CD14-positive monocyte (primary cell): ENCODE results near the gene CANX. TPM values are rescaled to one million over a fixed set of nuclear protein-coding genes. Genes with fewer than 3 reads are reported as not detected.

Experiments
- DNase-seq, 3 donors: peaks; one replicate each; pipeline ENCODE4 v3.0.0-alpha.2; 2011 to 2022
- H2AFZ ChIP-seq: 2 replicates; pipeline ENCODE4 v1.6.0; 2012; ENCODE audit warnings: mild to moderate bottlenecking, low read depth, low read length, inconsistent platforms; ENCODE audit not compliant: insufficient read depth, poor library complexity, severe bottlenecking
- H3K27ac ChIP-seq, 2 donors: 1 replicate in 1 of 2; 2 replicates in 1 of 2; pipeline ENCODE4 v1.5.1; 2012 to 2013; ENCODE audit warnings: low read length in 2 of 2, control low read depth in 1 of 2, inconsistent platforms in 1 of 2, low read depth in 1 of 2, mild to moderate bottlenecking in 1 of 2
- H3K27me3 ChIP-seq, 2 donors: one replicate each; pipeline versions ENCODE4 v1.6.0 to v1.6.1; 2011 to 2013; ENCODE audit warnings: low read length in 2 of 2; ENCODE audit not compliant: control insufficient read depth in 2 of 2, insufficient read depth in 2 of 2
- H3K36me3 ChIP-seq, 2 donors: replicated peaks in 1 of 2; 1 replicate in 1 of 2; 2 replicates in 1 of 2; pipeline versions ENCODE4 v1.5.1 to v1.6.1; 2012 to 2013; ENCODE audit warnings: low read length in 2 of 2, control low read depth in 1 of 2, inconsistent platforms in 1 of 2, mild to moderate bottlenecking in 1 of 2; ENCODE audit not compliant: insufficient read depth in 2 of 2, control insufficient read depth in 1 of 2
- H3K4me1 ChIP-seq, 2 donors: 1 replicate in 1 of 2; 2 replicates in 1 of 2; pipeline versions ENCODE4 v1.5.1 to v1.6.1; 2012 to 2013; ENCODE audit warnings: low read length in 2 of 2, control low read depth in 1 of 2, inconsistent platforms in 1 of 2, mild to moderate bottlenecking in 1 of 2, moderate library complexity in 1 of 2; ENCODE audit not compliant: insufficient read depth in 2 of 2, control insufficient read depth in 1 of 2
- H3K4me2 ChIP-seq: replicated peaks from 2 replicates; pipeline ENCODE3; 2012; ENCODE audit warnings: low read length, moderate library complexity, mild to moderate bottlenecking; ENCODE audit not compliant: poor library complexity, severe bottlenecking; ENCODE audit errors: extremely low read depth
- H3K4me3 ChIP-seq, 3 experiments: fragments of 200-600 bp in 1 of 3; sonication (generic) in 1 of 3; replicated peaks in 1 of 3; 1 replicate in 2 of 3; 2 replicates in 1 of 3; pipeline ENCODE4 v1.5.1; 2011 to 2013; ENCODE audit warnings: low read length in 3 of 3, mild to moderate bottlenecking in 3 of 3, control low read depth in 2 of 3, low read depth in 2 of 3, inconsistent platforms in 1 of 3, moderate library complexity in 1 of 3
- H3K79me2 ChIP-seq: 2 replicates; pipeline ENCODE4 v1.6.0; 2012; ENCODE audit warnings: mild to moderate bottlenecking, control low read depth, inconsistent platforms, low read length, moderate library complexity; ENCODE audit not compliant: insufficient read depth
- H3K9ac ChIP-seq: 2 replicates; pipeline ENCODE4 v1.6.0; 2017; ENCODE audit warnings: low read length, mild to moderate bottlenecking; ENCODE audit not compliant: insufficient read depth, poor library complexity, severe bottlenecking
- H3K9me3 ChIP-seq, 2 donors: replicated peaks in 1 of 2; 1 replicate in 1 of 2; 2 replicates in 1 of 2; pipeline versions ENCODE4 v1.5.1 to v1.6.1; 2012 to 2013; ENCODE audit warnings: low read length in 2 of 2, control low read depth in 1 of 2; ENCODE audit not compliant: control insufficient read depth in 1 of 2, insufficient read depth in 1 of 2
- H4K20me1 ChIP-seq: 2 replicates; pipeline ENCODE4 v1.6.0; 2012; ENCODE audit warnings: mild to moderate bottlenecking, low read length, control low read depth, moderate library complexity; ENCODE audit not compliant: insufficient read depth
- H3K27ac Mint-ChIP-seq, 7 donors: one replicate each; pipeline ENCODE4 v1.8.0; 2020; ENCODE audit warnings: mild to moderate bottlenecking in 7 of 7, mixed read lengths in 7 of 7, moderate library complexity in 6 of 7, inconsistent platforms in 2 of 7
- H3K27me3 Mint-ChIP-seq, 3 donors: one replicate each; pipeline ENCODE4 v1.8.0; 2021 to 2022; ENCODE audit warnings: low read depth in 3 of 3, mild to moderate bottlenecking in 3 of 3, mixed read lengths in 3 of 3, moderate library complexity in 3 of 3, inconsistent platforms in 1 of 3
- H3K36me3 Mint-ChIP-seq, 2 donors: one replicate each; pipeline ENCODE4 v1.8.0; 2020; ENCODE audit warnings: mixed read lengths in 2 of 2, inconsistent platforms in 1 of 2, mild to moderate bottlenecking in 1 of 2
- H3K4me1 Mint-ChIP-seq: one replicate; pipeline ENCODE4 v1.8.0; 2020; ENCODE audit warnings: mild to moderate bottlenecking, mixed read lengths
- H3K4me3 Mint-ChIP-seq, 2 donors: one replicate each; pipeline ENCODE4 v1.8.0; 2020; ENCODE audit warnings: mild to moderate bottlenecking in 2 of 2, mixed read lengths in 2 of 2, moderate library complexity in 1 of 2
- H3K9me3 Mint-ChIP-seq, 7 donors: one replicate each; pipeline ENCODE4 v1.8.0; 2020 to 2022; ENCODE audit warnings: mixed read lengths in 7 of 7, mild to moderate bottlenecking in 6 of 7, moderate library complexity in 6 of 7, inconsistent platforms in 2 of 7
- CTCF ChIP-seq: fragments of 200-600 bp; IDR thresholded peaks from one replicate; pipeline ENCODE4 v1.8.0; 2022; ENCODE audit warnings: antibody characterized with exemption, mild to moderate bottlenecking
- WGBS: methylation state at CpG from one replicate; pipeline ENCODE4 v1.1.5; 2013; ENCODE audit warnings: missing lambda C conversion rate; ENCODE audit not compliant: insufficient coverage; 5-methylcytosine and 5-hydroxymethylcytosine counted together
- intact Hi-C, 2 donors: fragments of 100-400 bp; cut with micrococcal nuclease; formaldehyde crosslinking; loops; one replicate each; pipeline versions ENCODE4 v1.15.0 to v1.15.1; 2023
- polyA plus RNA-seq, 3 donors: library from polyadenylated mRNA; depleted of rRNA in 1 of 3; unstranded in 2 of 3; stranded (reverse) in 1 of 3; fragments of 300-500 nt in 2 of 3; fragments of >200 nt in 1 of 3; fragmentation: Illumina TruSeq in 2 of 3; gene quantifications; 1 replicate in 2 of 3; 2 replicates in 1 of 3; pipeline ENCODE4 v1.2.3, GENCODE V29; 2012 to 2021

Gene CANX
- polyA plus RNA-seq, 3 donors = 78.1 to 368 (median 259) TPM

- Mint-ChIP-seq H3K9me3 (no peaks in the 10 kb centered on the region), H3K36me3 (peaks cover 29 to 37% of the 10 kb centered on the region in 2 donors), H3K27me3 (peaks cover 0 to 6% (median 0%) of the 10 kb centered on the region in 3 donors), H3K27ac (peak overlapping the region in 4 of 7 donors; percentile 14 to 85 (median 69)), H3K4me3 (no peak overlapping the region), H3K4me1 (peaks cover 96% of the 10 kb centered on the region)
- no peaks in the 10 kb centered on the region for H3K27me3 ChIP-seq
- H4K20me1 ChIP-seq = peaks cover 98% of the 10 kb centered on the region
- WGBS = 90% methylated on average over 2 of the region's 8 CpGs
- no peaks in the 10 kb centered on the region for H3K9me3 ChIP-seq
- no peak for TF ChIP-seq CTCF
- no peak overlapping the region for H3K4me2 ChIP-seq
- H3K27ac ChIP-seq = peak overlapping the region in 1 of 2 donors; percentile 60
- no peak for DNase-seq
- intact Hi-C loops = loop anchor here in 1 of 2 donors (2.0 kb wide), 1 partner anchor 33 kb away; no protein-coding TSS in a partner anchor
- H3K4me1 ChIP-seq = peaks cover 94 to 98% of the 10 kb centered on the region in 2 donors
- peaks cover 95% of the 10 kb centered on the region for H3K79me2 ChIP-seq
- H3K4me3 ChIP-seq = no peak overlapping the region
- no peak overlapping the region for H2AFZ ChIP-seq
- peaks cover 12 to 22% of the 10 kb centered on the region in 2 donors for H3K36me3 ChIP-seq
- no peak overlapping the region for H3K9ac ChIP-seq
These were observed 65.3 kb downstream of the CANX start for GRCh38 chr5:179764056-179764455.

- Mint-ChIP-seq H3K9me3 (no peaks in the 10 kb centered on the region), H3K4me3 (peak overlapping the region; percentile 57 to 67), H3K27me3 (peaks cover 0 to 4% (median 0%) of the 10 kb centered on the region in 3 donors), H3K4me1 (peaks cover 96% of the 10 kb centered on the region), H3K36me3 (peaks cover 38 to 50% of the 10 kb centered on the region in 2 donors), H3K27ac (peak overlapping the region; percentile 76 to 92 (median 90))
- peaks cover 98% of the 10 kb centered on the region for H4K20me1 ChIP-seq
- H3K27me3 ChIP-seq = no peaks in the 10 kb centered on the region
- intact Hi-C loops = loop anchor here in 1 of 2 donors (2.0 kb wide), 1 partner anchor 31 kb away; no protein-coding TSS in a partner anchor
- no peak overlapping the region for H3K4me3 ChIP-seq
- H3K4me2 ChIP-seq = peak overlapping the region; percentile 53
- H3K9me3 ChIP-seq = no peaks in the 10 kb centered on the region
- peak; percentile 64 to 81 (median 76) for DNase-seq
- 20% methylated on average over 11 of the region's 13 CpGs for WGBS
- H2AFZ ChIP-seq = no peak overlapping the region
- H3K9ac ChIP-seq = no peak overlapping the region
- H3K4me1 ChIP-seq = peaks cover 93 to 98% of the 10 kb centered on the region in 2 donors
- H3K36me3 ChIP-seq = peaks cover 12 to 36% of the 10 kb centered on the region in 2 donors
- peak overlapping the region; percentile 43 to 63 for H3K27ac ChIP-seq
- peaks cover 95% of the 10 kb centered on the region for H3K79me2 ChIP-seq
- TF ChIP-seq CTCF = no peak
These were observed 66.6 kb downstream of the CANX start for GRCh38 chr5:179765400-179765799.
